ENCODE results near the gene PRKACB. TPM values are rescaled to one million over a fixed set of nuclear protein-coding genes. Genes with fewer than 3 reads are reported as not detected.

PRKACB gene
- total RNA-seq, 4 donors from 2014 or later: 18.7 to 23.5 (median 21.2) TPM

- no peak for ATAC-seq (ENCODE audit: low FRiP score)
- TF ChIP-seq, protein P1, sequence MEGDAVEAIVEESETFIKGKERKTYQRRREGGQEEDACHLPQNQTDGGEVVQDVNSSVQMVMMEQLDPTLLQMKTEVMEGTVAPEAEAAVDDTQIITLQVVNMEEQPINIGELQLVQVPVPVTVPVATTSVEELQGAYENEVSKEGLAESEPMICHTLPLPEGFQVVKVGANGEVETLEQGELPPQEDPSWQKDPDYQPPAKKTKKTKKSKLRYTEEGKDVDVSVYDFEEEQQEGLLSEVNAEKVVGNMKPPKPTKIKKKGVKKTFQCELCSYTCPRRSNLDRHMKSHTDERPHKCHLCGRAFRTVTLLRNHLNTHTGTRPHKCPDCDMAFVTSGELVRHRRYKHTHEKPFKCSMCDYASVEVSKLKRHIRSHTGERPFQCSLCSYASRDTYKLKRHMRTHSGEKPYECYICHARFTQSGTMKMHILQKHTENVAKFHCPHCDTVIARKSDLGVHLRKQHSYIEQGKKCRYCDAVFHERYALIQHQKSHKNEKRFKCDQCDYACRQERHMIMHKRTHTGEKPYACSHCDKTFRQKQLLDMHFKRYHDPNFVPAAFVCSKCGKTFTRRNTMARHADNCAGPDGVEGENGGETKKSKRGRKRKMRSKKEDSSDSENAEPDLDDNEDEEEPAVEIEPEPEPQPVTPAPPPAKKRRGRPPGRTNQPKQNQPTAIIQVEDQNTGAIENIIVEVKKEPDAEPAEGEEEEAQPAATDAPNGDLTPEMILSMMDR (IDR thresholded peaks at IDR 0.05): no peak
- no peak for DNase-seq (ENCODE audit: low spot score)
Observed at GRCh38 chr1:84265867-84266266, 121.8 kb downstream of the PRKACB start.

- TF ChIP-seq, protein P1 (IDR thresholded peaks at IDR 0.05): no peak
- DNase-seq (ENCODE audit: low spot score): no peak
- no peak for ATAC-seq (ENCODE audit: low FRiP score)
Observed at GRCh38 chr1:84266748-84267147, 122.7 kb downstream of the PRKACB start.

DNA sequence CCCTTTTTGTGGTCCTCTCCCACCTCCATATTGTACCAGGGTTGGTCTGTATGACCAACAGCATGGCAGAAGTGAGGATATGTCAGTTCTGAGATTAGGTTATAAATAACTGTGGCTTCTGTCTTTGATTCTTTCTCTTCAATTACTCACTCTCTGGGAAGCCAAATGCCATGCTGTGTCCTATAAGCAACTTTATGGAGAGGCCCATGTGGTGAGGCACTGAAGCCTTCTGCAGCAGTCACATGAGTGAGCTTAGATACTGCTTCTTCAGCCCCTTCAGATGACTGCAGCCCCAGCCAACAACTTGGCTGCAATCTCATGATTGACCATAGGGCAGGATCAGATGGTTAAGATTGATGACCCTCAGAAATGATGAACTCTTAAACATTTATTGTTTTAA, 123.4 kb downstream of the PRKACB start:
- TF ChIP-seq, protein P1 (IDR thresholded peaks at IDR 0.05): no peak
- ATAC-seq (ENCODE audit: low FRiP score): no peak
- DNase-seq (ENCODE audit: low spot score): no peak

- ATAC-seq (ENCODE audit: low FRiP score): no peak
- no peak for DNase-seq (ENCODE audit: low spot score)
- TF ChIP-seq, protein P1 (IDR thresholded peaks at IDR 0.05): no peak
Observed at GRCh38 chr1:84268346-84268745, 124.3 kb downstream of the PRKACB start.

DNA sequence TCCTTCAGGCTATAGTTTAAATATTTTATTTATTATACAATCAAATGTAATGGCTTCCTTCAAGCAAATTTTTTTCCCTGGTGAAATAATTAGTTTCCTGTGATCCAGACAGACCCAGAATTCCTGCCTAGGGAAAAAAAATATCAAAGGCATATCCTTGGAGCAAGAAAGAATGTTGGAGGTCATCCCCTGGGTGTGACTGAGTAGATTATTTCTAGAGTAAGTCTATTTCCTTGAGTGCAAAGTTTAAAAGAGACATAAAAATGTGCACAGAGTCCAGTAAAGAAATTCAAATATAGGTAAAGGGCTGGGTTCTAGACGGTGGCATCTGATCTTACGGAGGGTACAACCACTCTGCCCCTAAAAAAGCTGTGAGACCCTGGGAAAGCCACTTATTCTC, 125.2 kb downstream of the PRKACB start:
- DNase-seq (ENCODE audit: low spot score): no peak
- ATAC-seq (ENCODE audit: low FRiP score): no peak
- TF ChIP-seq, protein P1 (IDR thresholded peaks at IDR 0.05): no peak

DNA sequence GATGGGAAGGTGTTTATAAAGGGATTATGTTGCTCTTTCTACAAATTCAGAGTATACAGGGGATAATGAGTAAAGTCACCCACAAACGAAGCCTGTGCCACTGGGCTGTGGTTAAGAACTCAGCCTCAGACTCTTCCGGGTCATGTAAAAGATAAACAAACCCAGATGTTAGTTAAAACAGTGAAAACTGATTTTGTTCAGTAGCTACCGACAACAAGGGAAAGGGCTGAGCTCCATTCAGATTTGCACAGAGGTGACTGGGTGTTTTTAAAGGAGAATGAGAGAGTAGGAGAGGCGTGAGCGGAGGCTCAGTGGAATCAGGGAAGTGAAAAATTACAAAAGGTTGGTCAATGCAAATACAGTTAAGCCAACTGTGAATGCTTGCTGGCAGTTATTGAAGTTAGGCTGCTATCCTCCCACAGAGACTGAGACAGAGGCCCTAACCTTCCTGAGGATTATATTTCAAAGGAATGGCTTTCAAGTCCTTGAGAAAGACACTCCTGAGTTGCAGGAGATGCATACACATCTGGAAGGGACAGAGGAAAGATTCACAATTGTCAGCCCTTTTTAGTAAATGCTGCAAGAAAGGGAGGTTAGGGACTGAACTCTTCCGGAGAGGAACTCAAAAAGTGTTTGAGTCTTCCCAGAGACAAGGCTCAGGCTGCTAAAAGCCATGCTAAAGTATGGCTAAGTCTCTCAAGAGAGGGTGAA, 127.5 kb downstream of the PRKACB start:
- ATAC-seq (ENCODE audit: low FRiP score) (no peak), DNase-seq (ENCODE audit: low spot score) (no peak)
- TF ChIP-seq, protein P1 (IDR thresholded peaks at IDR 0.05): no peak

DNA sequence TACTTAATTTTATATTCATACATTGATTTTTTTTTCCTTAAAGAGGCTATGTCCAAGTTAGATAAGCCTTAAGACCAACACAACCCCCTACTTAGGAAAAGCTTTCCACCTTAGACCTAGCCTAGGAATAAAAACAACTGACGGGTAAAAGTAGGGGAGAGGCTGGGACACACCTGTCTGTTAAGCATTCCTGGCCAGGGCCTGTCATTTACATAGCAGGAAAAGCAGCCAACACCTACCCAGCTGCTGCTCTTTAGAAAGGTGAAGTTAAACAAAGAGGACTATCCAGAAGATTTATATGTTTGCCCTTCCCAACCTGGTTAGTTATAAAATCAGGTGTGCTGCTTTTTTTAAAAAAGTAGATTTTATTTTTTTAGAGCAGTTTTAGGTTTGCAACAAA, 128.3 kb downstream of the PRKACB start:
- TF ChIP-seq, protein P1 (IDR thresholded peaks at IDR 0.05): no peak
- ATAC-seq (ENCODE audit: low FRiP score) (no peak), DNase-seq (ENCODE audit: low spot score) (no peak)

Data from omental fat pad (tissue), 4 donors.